Glomerular visceral epithelial cell (primary cell): ENCODE results near the gene CGB3.
A peak's percentile ranks its signal among the peaks of the same experiment; 100 is the strongest.
"Not testable (repeated sequence)": the region's sequence is repeated elsewhere in the genome, so short reads cannot be mapped to it uniquely, and the experiment has no call there.

Source experiments
- DNase-seq: peaks from one replicate; pipeline ENCODE4 v3.0.0-alpha.2; 2016; ENCODE audit errors: extremely low spot score

Gene CGB3

DNA sequence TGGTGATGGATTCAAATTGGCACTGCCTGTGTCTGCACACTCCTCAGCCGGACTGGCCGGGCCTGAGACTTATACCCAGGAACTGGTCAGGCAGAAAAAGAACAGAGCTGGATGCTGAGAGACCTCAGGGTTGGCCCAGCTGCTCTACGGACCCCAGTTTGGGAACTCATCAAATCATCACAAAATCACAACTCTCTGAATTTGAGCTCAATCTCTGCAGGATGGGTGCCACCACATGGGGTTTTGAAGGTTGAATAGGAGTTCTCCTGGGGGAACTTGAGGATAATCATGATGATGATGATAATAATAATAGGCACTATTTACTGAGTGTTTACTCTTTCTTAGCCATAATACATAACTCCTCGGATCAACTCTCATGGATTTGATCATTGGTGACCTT lies 18.5 kb upstream of the CGB3 start:
- not testable (repeated sequence) for DNase-seq

DNA sequence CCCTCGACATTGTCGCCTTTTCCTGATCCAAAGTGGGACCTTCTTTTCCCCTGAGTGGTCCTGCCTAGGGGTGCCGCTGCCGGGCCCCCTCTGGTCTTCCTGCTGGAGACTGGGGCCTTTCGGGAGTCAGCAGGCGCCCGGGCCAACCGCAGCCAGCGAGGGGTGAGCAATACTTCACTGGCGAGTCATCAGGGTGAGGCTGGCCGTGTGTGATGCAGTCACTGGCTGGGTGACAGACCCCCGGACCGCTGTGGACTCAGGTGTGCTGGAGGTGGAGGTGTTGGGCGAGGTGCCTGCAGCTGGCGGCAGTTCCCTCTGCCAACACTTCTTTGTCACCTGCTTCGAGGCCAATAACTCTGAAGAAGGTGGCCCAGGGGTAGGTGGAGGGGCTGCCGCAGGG lies 18.0 kb upstream of the CGB3 start:
- DNase-seq, result peak; percentile 72

DNA sequence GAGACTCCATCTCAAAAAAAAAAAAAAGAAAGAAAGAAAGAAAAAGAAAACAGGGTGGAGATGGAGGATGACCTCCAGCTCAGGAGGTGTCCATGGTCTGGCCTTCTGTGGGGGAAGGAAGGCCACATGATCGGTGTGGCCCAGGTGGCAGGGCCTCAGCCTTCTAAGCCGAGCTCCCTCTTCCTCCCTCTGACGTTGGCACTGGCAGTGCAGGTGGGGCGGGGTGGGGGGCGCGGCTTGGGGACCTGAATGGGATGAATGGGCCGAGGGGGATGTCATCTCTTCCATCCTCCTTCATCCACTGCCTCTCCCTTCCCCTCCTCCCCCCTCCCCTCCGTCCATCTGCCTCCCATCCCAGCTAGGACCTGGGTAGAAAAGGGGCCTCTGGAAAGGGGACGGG lies 15.6 kb upstream of the CGB3 start:
- not testable (repeated sequence) for DNase-seq

DNA sequence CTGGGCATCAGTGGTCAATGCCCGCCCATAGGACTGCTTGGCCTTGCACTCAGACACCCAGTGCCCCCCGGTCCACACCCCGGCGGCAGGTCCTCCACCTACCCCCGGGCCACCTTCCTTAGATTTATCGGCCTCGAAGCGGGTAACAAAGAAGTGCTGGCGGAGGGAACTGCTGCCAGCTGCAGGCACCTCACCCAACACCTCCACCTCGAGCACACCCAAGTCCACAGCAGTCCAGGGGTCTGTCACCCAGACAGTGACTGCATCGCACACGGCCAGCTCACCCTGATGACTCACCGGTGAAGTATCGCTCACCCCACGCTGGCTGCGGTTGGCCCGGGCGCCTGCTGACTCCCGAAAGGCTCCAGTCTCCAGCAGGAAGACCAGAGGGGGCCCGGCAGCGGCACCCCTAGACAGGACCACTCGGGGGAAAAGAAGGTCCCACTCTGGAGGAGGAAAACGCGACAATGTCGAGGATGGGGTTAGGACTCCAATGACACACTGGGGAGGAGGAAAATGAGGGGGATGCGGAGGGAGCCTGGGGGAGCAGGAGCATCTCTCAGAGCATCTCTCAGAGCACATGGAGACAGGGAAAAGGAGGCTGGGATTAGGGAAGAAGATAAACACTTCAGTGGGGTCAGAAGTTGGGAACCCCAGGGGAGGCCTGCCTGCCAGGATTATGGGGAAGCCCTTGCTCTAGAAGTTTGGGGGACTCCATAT lies 14.6 kb upstream of the CGB3 start:
- DNase-seq, result peak; percentile 84

DNA sequence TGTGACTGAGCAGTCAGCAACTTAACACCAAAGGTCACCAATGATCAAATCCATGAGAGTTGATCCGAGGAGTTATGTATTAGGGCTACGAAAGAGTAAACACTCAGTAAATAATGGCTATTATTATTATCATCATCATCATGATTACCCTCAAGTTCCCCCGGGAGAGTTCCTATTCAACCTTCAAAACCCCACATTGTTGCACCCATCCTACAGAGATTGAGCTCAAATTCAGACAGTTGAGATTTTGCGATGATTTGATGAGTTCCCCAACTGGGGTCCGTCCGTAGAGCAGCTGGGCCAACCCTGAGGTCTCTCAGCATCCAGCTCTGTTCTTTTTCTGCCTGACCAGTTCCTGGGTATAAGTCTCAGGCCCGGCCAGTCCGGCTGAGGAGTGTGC lies 14.0 kb upstream of the CGB3 start:
- not testable (repeated sequence) for DNase-seq

DNA sequence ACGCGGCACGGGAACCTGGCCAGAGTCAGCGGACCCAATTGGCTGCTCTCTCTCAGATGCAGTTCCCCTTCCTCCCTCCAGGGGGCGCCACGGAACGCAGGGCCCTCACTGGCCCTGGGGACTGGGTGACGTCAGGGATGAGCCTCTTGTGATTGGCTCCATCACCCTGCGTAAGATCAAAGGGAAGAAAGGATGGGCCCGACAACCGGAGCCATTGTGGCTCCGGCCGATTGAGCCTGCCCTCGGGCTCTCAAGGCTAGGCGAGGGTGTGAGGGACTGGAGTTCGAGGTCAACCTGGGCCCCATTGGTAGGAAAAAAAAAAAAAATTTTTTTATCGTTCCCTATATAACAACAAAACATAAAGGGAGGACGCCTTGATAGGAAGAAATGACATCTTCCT lies 12.7 kb upstream of the CGB3 start, which contains the start of gene CGB1:
CGB1 (minus strand) TSS at position 81 of the 400 bp plus-strand sequence. CDS start 184 bp downstream, outside the sequence.
- DNase-seq, result not testable (repeated sequence)

DNA sequence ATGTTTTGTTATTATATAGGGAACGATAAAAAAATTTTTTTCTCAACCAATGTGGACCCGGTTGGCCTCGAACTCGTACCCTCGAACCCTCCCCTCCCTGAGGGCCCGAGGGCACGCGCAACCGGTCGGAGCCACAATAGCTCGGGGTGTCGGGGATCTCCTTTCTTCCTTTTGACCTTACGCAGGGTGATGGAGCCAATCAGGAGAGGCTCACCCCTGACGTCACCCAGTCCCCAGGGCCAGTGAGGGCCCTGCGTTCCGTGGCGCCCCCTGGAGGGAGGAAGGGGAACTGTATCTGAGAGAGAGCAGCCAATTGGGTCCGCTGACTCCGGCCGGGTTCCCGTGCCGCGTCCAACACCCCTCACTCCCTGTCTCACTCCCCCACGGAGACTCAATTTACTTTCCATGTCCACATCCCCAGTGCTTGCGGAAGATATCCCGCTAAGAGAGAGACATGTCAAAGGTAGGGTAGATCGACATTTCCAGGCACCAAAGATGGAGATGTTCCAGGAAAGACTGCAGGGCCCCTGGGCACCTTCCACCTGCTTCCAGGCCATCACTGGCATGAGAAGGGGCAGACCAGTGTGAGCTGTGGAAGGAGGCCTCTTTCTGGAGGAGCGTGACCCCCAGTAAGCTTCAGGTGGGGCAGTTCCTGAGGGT lies 7.6 kb upstream of the CGB3 start, which contains the start of gene CGB2:
CGB2 (plus strand) TSS at position 249 of the 660 bp plus-strand sequence; CDS start at position 455, 206 bp downstream.
- DNase-seq, result not testable (repeated sequence)

DNA sequence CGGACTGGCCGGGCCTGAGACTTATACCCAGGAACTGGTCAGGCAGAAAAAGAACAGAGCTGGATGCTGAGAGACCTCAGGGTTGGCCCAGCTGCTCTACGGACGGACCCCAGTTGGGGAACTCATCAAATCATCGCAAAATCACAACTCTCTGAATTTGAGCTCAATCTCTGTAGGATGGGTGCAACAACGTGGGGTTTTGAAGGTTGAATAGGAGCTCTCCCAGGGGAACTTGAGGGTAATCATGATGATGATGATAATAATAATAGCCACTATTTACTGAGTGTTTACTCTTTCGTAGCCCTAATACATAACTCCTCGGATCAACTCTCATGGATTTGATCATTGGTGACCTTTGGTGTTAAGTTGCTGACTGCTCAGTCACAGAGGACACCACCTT lies 6.2 kb upstream of the CGB3 start:
- not testable (repeated sequence) for DNase-seq

DNA sequence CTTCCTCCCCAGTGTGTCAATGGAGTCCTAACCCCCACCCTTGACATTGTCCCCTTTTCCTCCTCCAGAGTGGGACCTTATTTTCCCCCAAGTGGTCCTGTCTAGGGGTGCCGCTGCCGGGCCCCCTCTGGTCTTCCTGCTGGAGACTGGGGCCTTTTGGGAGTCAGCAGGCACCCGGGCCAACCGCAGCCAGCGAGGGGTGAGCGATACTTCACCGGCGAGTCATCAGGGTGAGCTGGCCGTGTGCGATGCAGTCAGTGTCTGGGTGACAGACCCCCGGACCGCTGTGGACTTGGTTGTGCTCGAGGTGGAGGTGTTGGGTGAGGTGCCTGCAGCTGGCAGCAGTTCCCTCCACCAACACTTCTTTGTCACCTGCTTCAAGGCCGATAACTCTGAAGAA lies 5.6 kb upstream of the CGB3 start:
- DNase-seq, result peak; percentile 70

DNA sequence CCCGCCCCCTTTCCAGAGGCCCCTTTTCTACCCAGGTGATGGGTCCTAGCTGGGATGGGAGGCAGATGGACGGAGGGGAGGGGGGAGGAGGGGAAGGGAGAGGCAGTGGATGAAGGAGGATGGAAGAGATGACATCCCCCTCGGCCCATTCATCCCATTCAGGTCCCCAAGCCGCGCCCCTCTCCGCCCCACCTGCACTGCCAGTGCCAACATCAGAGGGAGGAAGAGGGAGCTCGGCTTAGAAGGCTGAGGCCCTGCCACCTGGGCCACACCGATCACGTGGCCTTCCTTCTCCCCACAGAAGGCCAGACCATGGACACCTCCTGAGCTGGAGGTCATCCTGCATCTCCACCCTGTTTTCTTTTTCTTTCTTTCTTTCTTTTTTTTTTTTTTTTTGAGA lies 4.6 kb upstream of the CGB3 start:
- not testable (repeated sequence) for DNase-seq

DNA sequence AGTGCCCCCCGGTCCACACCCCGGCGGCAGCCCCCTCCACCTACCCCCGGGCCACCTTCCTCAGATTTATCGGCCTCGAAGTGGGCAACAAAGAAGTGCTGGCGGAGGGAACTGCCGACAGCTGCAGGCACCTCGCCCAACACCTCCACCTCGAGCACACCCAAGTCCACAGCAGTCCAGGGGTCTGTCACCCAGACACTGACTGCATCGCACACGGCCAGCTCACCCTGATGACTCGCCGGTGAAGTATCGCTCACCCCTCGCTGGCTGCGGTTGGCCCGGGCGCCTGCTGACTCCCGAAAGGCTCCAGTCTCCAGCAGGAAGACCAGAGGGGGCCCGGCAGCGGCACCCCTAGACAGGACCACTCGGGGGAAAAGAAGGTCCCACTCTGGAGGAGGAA lies 1.5 kb upstream of the CGB3 start:
- DNase-seq, result peak; percentile 47

DNA sequence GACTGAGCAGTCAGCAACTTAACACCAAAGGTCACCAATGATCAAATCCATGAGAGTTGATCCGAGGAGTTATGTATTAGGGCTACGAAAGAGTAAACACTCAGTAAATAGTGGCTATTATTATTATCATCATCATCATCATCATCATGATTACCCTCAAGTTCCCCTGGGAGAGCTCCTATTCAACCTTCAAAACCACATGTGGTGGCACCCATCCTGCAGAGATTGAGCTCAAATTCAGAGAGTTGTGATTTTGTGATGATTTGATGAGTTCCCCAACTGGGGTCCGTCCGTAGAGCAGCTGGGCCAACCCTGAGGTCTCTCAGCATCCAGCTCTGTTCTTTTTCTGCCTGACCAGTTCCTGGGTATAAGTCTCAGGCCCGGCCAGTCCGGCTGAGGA lies 955 bp upstream of the CGB3 start:
- not testable (repeated sequence) for DNase-seq

DNA sequence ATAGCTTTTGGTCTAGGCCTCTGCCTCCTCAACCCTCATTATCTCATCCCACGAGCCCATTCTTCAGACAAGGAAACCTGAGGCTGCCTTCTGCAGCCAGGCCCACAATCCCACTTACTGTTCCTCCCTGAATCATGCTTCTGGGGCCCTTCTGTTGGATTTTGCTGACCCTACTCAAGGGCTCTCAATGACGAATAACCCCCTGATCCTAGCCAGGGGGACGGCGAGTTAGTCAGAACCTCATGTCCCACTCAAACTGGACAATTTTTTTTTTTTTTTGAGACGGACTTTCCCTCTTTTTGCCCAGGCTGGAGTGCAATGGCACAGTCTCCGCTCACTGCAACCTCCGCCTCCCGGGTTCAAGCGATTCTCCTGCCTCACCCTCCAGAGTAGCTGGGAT lies 2.0 kb downstream of the CGB3 start:
- no peak for DNase-seq

DNA sequence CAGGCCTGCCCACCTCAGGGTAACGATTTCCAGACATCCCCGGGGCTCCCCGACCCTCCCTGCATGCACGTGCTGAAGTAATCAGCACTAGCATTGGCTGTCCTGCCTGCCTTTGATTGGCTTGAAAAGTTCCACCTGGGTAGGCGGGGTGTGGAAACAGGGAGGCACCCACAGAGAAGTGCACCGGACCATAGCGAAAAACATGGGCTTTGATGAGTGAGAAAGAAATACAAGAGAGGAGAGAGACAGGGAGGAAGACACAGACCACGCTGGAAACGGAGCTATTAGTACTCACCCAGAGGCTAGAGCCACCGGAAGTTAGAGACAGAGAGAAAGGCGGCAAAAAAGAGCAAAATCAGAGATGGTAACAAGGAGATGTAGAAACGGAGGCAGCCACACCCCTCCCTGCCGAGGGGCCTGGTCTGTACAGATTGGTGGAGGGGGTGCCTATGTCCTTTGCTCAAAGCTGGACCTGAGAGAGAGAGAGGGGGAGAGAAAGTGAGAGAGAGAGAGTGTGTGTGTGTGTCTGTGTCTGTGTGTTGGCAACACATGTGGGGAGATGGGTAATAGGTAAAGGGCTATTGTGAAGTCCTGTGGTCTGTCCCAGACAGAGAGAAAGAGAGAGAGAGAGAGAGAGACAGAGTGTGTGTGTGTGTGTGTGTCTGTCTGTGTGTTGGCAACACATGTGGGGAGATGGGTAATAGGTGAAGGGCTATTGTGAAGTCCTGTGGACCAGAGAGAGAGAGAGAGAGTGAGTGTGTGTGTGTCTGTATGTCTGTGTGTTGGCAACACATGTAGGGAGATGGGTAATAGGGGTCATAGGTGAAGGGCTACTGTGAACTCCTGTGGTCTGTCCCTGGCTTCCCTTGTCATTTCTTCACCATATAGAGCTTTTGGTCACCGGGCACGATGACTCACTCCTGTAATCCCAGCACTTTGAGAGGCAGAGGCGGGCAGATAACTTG lies 2.9 kb downstream of the CGB3 start:
- peak; percentile 83 for DNase-seq

DNA sequence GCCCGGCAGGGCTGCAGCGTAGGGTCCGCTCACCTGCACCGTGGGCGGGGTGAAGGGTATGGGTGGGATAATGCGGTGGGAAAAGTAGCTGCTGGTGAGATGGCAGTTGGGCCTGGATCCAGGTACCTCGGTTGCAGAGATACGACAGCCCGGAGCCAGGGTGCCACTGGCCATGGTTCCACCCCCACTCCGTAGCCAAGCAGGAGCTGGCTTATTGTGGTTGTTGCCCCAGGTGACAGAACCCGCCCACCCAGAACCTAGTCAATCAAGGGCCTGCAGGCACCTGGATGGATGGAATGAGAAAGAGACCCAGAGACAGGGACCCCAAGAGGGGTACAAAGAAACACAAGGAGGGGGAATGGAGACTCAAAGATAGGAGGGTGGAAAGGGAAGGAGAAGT lies 3.8 kb downstream of the CGB3 start:
- peak; percentile 22 for DNase-seq

DNA sequence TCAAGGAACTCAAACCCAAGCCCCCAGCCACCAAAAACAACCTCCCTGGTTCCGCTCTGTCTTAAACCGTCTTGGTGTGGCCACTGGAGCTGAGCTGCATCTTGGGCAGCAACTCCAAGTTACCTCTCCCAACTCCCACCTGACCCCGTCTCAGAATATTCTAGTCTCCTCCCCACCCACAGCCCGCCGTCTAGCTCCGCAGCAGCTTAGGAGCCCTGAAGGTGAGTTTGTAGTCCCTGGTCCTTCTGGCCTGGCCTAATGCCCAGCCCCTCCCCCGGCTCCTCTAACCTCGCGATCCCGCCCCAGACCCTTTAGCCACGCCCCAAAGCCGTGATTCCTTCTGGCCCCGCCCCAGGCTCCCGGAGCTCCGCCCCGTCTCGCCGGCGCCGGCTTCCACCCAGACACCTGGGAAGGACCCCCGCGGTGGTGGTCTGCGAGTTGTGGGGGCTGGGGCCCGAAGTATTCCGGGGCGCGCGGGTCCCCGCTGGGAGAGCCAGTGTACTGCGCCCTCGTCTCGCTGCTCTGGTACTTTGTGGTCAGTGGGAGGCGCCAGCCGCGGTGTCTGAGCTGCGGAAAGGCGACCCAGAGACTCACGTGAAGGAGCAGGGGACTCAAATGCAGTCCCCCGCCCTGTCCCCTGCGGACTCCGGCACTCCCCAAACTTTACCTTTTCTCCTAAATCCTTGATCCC lies 4.7 kb downstream of the CGB3 start:
- DNase-seq, result peak; percentile 79

DNA sequence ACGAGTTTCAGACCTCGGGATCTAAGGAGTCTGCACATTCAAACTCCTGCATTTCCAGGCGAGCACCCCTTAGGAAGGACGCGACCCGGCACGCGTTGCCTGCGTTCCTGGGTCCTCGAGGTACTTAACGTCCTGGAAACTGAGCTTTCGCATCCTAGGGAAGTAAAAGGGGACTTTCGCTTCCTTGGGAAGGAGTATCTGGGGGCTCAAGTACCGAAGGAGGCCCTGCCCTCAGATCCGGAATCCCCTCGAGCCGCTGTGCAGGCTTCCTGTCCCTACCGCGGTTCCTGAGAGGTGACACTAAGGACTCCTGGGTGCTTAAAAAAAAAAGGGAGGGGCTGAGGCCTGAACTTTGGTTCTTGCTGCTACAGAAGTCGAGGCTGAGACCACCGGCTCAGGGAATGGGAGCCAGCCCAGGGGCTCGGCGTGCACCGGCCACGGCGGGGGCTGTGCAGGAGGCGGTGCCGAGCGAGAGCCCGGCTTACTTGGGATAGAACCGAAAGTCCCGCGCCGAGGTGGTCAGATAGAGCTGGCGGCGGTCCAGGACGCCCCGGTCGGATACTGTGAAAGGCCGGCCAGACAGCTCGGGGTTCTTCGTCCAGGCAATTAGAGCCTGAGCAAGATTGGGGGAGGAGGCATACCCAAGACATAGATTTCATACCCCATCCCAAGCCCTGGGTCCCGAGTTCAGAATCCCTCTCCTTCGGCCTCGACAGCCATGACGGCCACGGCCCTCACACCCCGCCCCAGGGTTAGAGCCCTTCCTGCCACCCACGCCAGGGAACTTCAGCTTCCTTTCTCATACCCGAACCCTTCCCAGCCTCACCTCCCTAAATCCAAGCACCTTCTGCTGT lies 5.5 kb downstream of the CGB3 start:
- peak; percentile 44 for DNase-seq

DNA sequence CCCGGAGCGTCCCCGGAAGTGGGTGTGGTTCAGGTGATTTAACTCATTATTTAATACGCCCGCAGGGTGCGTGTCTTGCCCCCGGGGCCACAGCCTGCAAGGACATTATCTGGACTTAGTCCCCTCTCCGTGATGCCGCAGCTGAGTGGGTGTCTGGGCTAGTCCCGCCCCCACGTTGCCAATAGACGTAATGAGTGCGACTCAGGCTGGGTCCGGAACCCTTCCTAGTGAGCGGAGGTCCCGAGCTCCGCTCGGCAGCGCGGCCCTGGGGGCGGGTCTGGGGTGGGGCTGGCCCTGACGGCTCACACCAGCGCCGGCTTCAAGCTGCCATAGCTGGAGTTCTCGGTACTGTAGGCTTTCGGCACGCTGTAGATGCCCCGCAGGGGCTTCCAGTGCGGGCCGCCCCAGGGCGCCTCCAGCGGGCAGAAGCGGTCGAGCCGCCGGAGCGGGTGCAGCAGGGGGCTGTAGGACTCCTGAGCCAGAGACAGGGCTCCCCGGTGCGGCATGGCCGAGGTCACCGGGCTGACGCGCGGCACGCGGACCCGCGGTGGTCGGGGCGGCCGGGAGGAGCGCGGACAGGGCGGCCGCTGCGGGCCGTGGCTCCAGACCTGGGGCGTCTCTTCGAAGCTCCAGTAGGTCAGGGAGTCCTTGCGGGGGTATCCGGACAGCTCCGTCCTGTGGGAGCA lies 6.3 kb downstream of the CGB3 start:
- DNase-seq, result peak; percentile 75

DNA sequence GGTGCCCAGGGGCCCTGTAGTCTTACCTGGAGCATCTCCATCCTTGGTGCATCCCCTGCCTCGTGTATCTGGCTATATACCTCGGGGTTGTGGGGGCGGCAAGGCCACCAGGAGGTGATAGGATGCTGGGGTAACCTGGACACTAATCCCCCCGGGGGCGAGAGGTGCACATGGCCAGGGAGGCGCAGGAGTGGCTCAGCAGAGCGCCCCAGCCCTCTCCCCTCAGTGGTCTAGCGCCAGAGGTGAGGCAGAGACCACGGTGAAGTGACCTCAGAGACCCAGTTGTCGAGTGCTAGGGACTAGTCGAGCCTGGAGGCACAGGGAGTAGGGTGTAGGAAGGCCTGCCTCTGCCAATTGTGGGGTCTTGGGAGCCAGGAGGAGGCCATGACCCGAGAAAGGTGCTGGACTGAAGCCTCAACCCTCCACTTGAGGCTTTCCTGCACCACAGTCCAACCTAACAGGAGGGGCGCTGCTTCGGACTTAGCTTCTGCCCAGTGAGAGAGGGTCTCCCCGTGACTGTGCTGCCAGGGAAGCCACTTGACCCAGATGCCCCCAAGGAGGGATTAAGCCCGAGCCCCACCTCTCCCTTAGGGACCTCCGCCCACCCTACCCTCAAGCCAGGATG lies 7.0 kb downstream of the CGB3 start, which contains the start of gene LHB:
LHB (minus strand) TSS at position 51 of the 625 bp plus-strand sequence; CDS start at position 41, 10 bp downstream.
- peak; percentile 14 for DNase-seq
